H9 (cell line): ENCODE results near the gene CRY1. TPM values are rescaled to one million over a fixed set of nuclear protein-coding genes. Genes with fewer than 3 reads are reported as not detected.

Experiments used
- DNase-seq: peaks from one replicate; pipeline ENCODE4 v3.0.0-alpha.2; 2017
- H2AFZ ChIP-seq: one replicate; pipeline ENCODE4 v1.6.1; 2013; ENCODE audit warnings: mild to moderate bottlenecking, low read length, control low read depth, moderate library complexity
- H2AK5ac ChIP-seq: 2 replicates; pipeline ENCODE4 v1.6.1; 2013; ENCODE audit warnings: low read length, control low read depth, mixed read lengths; ENCODE audit not compliant: insufficient read length
- H2BK120ac ChIP-seq: one replicate; pipeline ENCODE4 v1.6.1; 2013; ENCODE audit warnings: low read depth, mild to moderate bottlenecking, low read length, control low read depth, inconsistent platforms; ENCODE audit not compliant: poor library complexity, severe bottlenecking
- H2BK12ac ChIP-seq: 2 replicates; pipeline ENCODE4 v1.6.1; 2013; ENCODE audit warnings: low read length, control low read depth, mixed read lengths, low read depth; ENCODE audit not compliant: insufficient read length
- H2BK15ac ChIP-seq: 2 replicates; pipeline ENCODE4 v1.6.1; 2013; ENCODE audit warnings: low read depth, low read length, control low read depth
- H2BK20ac ChIP-seq: one replicate; pipeline ENCODE4 v1.6.1; 2013; ENCODE audit warnings: low read depth, mild to moderate bottlenecking, low read length, control low read depth, inconsistent platforms; ENCODE audit not compliant: poor library complexity, severe bottlenecking
- H2BK5ac ChIP-seq: 2 replicates; pipeline ENCODE4 v1.6.1; 2013; ENCODE audit warnings: low read length, control low read depth, mixed read lengths; ENCODE audit not compliant: insufficient read length
- H3K14ac ChIP-seq: 2 replicates; pipeline ENCODE4 v1.6.1; 2013; ENCODE audit warnings: low read length, control low read depth; ENCODE audit not compliant: insufficient read depth
- H3K18ac ChIP-seq: 2 replicates; pipeline ENCODE4 v1.6.1; 2013; ENCODE audit warnings: low read depth, mild to moderate bottlenecking, mixed read lengths, low read length, control low read depth; ENCODE audit not compliant: insufficient read length
- H3K23ac ChIP-seq: 2 replicates; pipeline ENCODE4 v1.6.1; 2013; ENCODE audit warnings: low read length, control low read depth, mixed read lengths, low read depth; ENCODE audit not compliant: insufficient read length
- H3K23me2 ChIP-seq: 2 replicates; pipeline ENCODE4 v1.6.1; 2013; ENCODE audit warnings: low read depth, mild to moderate bottlenecking, mixed read lengths, low read length, control low read depth; ENCODE audit not compliant: insufficient read length, poor library complexity, severe bottlenecking
- H3K27ac ChIP-seq: 2 replicates; pipeline ENCODE4 v1.5.1; 2013; ENCODE audit warnings: low read length, control low read depth, mixed read lengths, low read depth; ENCODE audit not compliant: insufficient read length
- H3K27me3 ChIP-seq: 2 replicates; pipeline ENCODE4 v1.6.1; 2013; ENCODE audit warnings: low read length, control low read depth, inconsistent platforms; ENCODE audit not compliant: insufficient read depth
- H3K4ac ChIP-seq: 2 replicates; pipeline ENCODE4 v1.6.1; 2013; ENCODE audit warnings: low read depth, mild to moderate bottlenecking, control low read depth, inconsistent platforms, low read length, moderate library complexity
- H3K4me1 ChIP-seq: 2 replicates; pipeline ENCODE4 v1.6.1; 2013; ENCODE audit warnings: low read length, control low read depth, inconsistent platforms; ENCODE audit not compliant: insufficient read depth
- H3K4me2 ChIP-seq: 2 replicates; pipeline ENCODE4 v1.6.1; 2013; ENCODE audit warnings: low read length, control low read depth, mixed read lengths; ENCODE audit not compliant: insufficient read length, insufficient read depth
- H3K56ac ChIP-seq: 2 replicates; pipeline ENCODE4 v1.6.1; 2013; ENCODE audit warnings: low read depth, mild to moderate bottlenecking, mixed read lengths, low read length, control low read depth; ENCODE audit not compliant: insufficient read length
- H3K79me1 ChIP-seq: 2 replicates; pipeline ENCODE4 v1.6.1; 2013; ENCODE audit warnings: low read depth, mild to moderate bottlenecking, moderate library complexity, low read length, control low read depth, inconsistent platforms; ENCODE audit not compliant: insufficient read depth, poor library complexity, severe bottlenecking
- H3K79me2 ChIP-seq: 2 replicates; pipeline ENCODE4 v1.6.1; 2013; ENCODE audit warnings: low read length, control low read depth, inconsistent platforms; ENCODE audit not compliant: insufficient read depth
- H3K9ac ChIP-seq: 2 replicates; pipeline ENCODE4 v1.6.1; 2013; ENCODE audit warnings: low read length, control low read depth, mixed read lengths; ENCODE audit not compliant: insufficient read length; ENCODE audit errors: extremely low read depth
- H3K9me3 ChIP-seq: one replicate; pipeline ENCODE4 v1.6.1; 2013; ENCODE audit warnings: low read depth, low read length, inconsistent platforms; ENCODE audit not compliant: control insufficient read depth
- H3T11ph ChIP-seq: one replicate; pipeline ENCODE4 v1.6.1; 2013; ENCODE audit warnings: mild to moderate bottlenecking, low read length, control low read depth, inconsistent platforms
- H4K20me1 ChIP-seq: one replicate; pipeline ENCODE4 v1.6.1; 2013; ENCODE audit not compliant: control insufficient read depth, insufficient read length, insufficient read depth
- H4K5ac ChIP-seq: 2 replicates; pipeline ENCODE4 v1.6.1; 2013; ENCODE audit warnings: low read depth, mild to moderate bottlenecking, mixed read lengths, low read length, control low read depth; ENCODE audit not compliant: insufficient read length
- H4K8ac ChIP-seq: replicated peaks from 2 replicates; pipeline ENCODE4 v1.6.1; 2013; ENCODE audit warnings: low read length, control low read depth, mixed read lengths, low read depth; ENCODE audit not compliant: insufficient read length
- H4K91ac ChIP-seq: 2 replicates; pipeline ENCODE4 v1.6.1; 2013; ENCODE audit warnings: low read depth, mild to moderate bottlenecking, moderate library complexity, mixed read lengths, low read length, control low read depth; ENCODE audit not compliant: insufficient read length
- H3K27ac Mint-ChIP-seq, 3 experiments: 2 replicates in 2 of 3; 3 replicates in 1 of 3; pipeline ENCODE4 v1.8.0; 2020 to 2021; ENCODE audit warnings: mixed read lengths in 3 of 3, mild to moderate bottlenecking in 1 of 3, moderate library complexity in 1 of 3
- H3K27me3 Mint-ChIP-seq: 2 replicates; pipeline ENCODE4 v1.8.0; 2021; ENCODE audit warnings: low read depth, mild to moderate bottlenecking, moderate library complexity, mixed read lengths
- H3K36me3 Mint-ChIP-seq, 3 experiments: 2 replicates in 2 of 3; 3 replicates in 1 of 3; pipeline ENCODE4 v1.8.0; 2020 to 2021; ENCODE audit warnings: low read depth in 3 of 3, mixed read lengths in 3 of 3; ENCODE audit not compliant: insufficient read depth in 1 of 3
- H3K4me1 Mint-ChIP-seq, 2 experiments: 2 replicates each; pipeline ENCODE4 v1.8.0; 2020; ENCODE audit warnings: mixed read lengths in 2 of 2
- H3K4me3 Mint-ChIP-seq, 2 experiments: 2 replicates in 1 of 2; 3 replicates in 1 of 2; pipeline ENCODE4 v1.8.0; 2020 to 2021; ENCODE audit warnings: mild to moderate bottlenecking in 2 of 2, mixed read lengths in 2 of 2, moderate library complexity in 1 of 2
- H3K9me3 Mint-ChIP-seq, 2 experiments: 2 replicates in 1 of 2; 3 replicates in 1 of 2; pipeline ENCODE4 v1.8.0; 2020; ENCODE audit warnings: mild to moderate bottlenecking in 2 of 2, mixed read lengths in 2 of 2, moderate library complexity in 1 of 2
- CTCF ChIP-seq: fragments of 200-600 bp; sonication (generic); conservative IDR thresholded peaks from 3 replicates; pipeline ENCODE4 v1.8.0; 2021; ENCODE audit warnings: antibody characterized with exemption, mild to moderate bottlenecking
- WGBS: extraction: QIAGEN DNeasy Blood & Tissue Kit; methylation state at CpG from one replicate; pipeline ENCODE4 v1.1.7; 2013; ENCODE audit warnings: missing lambda C conversion rate, low lambda C conversion rate, mixed read lengths; ENCODE audit not compliant: insufficient read length; ENCODE audit errors: extremely low coverage; 5-methylcytosine and 5-hydroxymethylcytosine counted together
- total RNA-seq: library from RNA; stranded (reverse); gene quantifications from 2 replicates; pipeline ENCODE4 v1.2.1, GENCODE V29; 2021

Gene CRY1
- total RNA-seq, 1 experiment from 2014 or later: 23.5 TPM

GRCh38 chr12:106971065-106971464 lies 122.3 kb downstream of the CRY1 start:
- H2BK15ac ChIP-seq: no peak overlapping the region
- H4K91ac ChIP-seq: no peak overlapping the region
- Mint-ChIP-seq H3K27ac (peak overlapping the region in 1 of 3 experiments; percentile 16; a peak in 2 of 7 replicates), H3K9me3 (no peaks in the 10 kb centered on the region), H3K4me3 (no peak overlapping the region), H3K4me1 (no peaks in the 10 kb centered on the region), H3K27me3 (no peaks in the 10 kb centered on the region), H3K36me3 (peaks cover 2 to 23% (median 18%) of the 10 kb centered on the region in 3 experiments; a peak in 6 of 7 replicates)
- no peak for TF ChIP-seq CTCF
- no peaks in the 10 kb centered on the region for H3K79me1 ChIP-seq
- WGBS: no CpG with 5 or more reads among the region's 2 CpGs
- H4K5ac ChIP-seq: no peak overlapping the region
- H2BK20ac ChIP-seq: no peak overlapping the region
- no peaks in the 10 kb centered on the region for H3K4me1 ChIP-seq
- no peak overlapping the region for H3K4me2 ChIP-seq
- no peaks in the 10 kb centered on the region for H3K27me3 ChIP-seq
- no peaks in the 10 kb centered on the region for H3K23me2 ChIP-seq
- H3K9ac ChIP-seq: no peak overlapping the region
- H2BK5ac ChIP-seq: no peak overlapping the region
- H3K18ac ChIP-seq: no peak overlapping the region
- no peak overlapping the region for H2AK5ac ChIP-seq
- H3T11ph ChIP-seq: no peak overlapping the region
- H3K4ac ChIP-seq: no peak overlapping the region
- H2BK120ac ChIP-seq: no peak overlapping the region
- 0 out of 2 replicates have a peak, but pooled peaks cover 2% of the 10 kb centered on the region for H3K79me2 ChIP-seq
- no peak for DNase-seq
- H3K9me3 ChIP-seq: no peaks in the 10 kb centered on the region
- H3K56ac ChIP-seq: no peak overlapping the region
- H3K23ac ChIP-seq: no peak overlapping the region
- no peak overlapping the region for H2BK12ac ChIP-seq
- H4K8ac ChIP-seq: no peak overlapping the region
- H3K14ac ChIP-seq: no peak overlapping the region
- H2AFZ ChIP-seq: no peak overlapping the region
- no peaks in the 10 kb centered on the region for H4K20me1 ChIP-seq
- H3K27ac ChIP-seq: no peak overlapping the region
